Measurements from ENCODE around the gene OPCML.

DNA sequence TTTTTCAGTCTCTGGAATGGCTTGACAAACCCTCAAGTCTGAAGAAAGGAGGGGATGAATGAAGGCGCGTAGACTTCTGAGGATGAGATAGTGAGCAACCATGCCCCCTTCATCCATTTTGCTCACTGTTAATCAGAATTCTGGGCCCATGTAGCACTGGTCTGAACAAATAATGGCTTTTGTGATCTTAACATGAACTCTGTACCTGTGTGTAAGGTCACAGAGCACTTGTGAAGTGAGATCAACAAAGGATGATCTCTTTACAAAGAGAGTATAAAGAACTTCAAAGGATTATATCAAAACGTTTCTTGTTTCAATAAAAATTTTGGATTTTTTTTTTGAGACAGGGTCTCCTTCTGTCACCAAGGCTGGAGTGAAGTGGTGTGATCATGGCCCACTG lies 976.7 kb downstream of the OPCML start:
- TF ChIP-seq, protein P1, sequence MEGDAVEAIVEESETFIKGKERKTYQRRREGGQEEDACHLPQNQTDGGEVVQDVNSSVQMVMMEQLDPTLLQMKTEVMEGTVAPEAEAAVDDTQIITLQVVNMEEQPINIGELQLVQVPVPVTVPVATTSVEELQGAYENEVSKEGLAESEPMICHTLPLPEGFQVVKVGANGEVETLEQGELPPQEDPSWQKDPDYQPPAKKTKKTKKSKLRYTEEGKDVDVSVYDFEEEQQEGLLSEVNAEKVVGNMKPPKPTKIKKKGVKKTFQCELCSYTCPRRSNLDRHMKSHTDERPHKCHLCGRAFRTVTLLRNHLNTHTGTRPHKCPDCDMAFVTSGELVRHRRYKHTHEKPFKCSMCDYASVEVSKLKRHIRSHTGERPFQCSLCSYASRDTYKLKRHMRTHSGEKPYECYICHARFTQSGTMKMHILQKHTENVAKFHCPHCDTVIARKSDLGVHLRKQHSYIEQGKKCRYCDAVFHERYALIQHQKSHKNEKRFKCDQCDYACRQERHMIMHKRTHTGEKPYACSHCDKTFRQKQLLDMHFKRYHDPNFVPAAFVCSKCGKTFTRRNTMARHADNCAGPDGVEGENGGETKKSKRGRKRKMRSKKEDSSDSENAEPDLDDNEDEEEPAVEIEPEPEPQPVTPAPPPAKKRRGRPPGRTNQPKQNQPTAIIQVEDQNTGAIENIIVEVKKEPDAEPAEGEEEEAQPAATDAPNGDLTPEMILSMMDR (IDR thresholded peaks at IDR 0.05) = no peak
- no peak for TF ChIP-seq POLR2A (IDR thresholded peaks at IDR 0.05)

Data from lower leg skin (tissue), 3 donors.